ENCODE data around the gene MAP4. TPM values are rescaled to one million over a fixed set of nuclear protein-coding genes. Genes with fewer than 3 reads are reported as not detected.
"Not testable (repeated sequence)": the region's sequence is repeated elsewhere in the genome, so short reads cannot be mapped to it uniquely, and the experiment has no call there.

Gene MAP4
- total RNA-seq, 1 donor from 2014 or later = 191 TPM

GRCh38 chr3:48013288-48013980, 2.8 kb downstream of the MAP4 start:
- Histone ChIP-seq H3K27ac (no peak overlapping the region), H3K9me3 (no peaks in the 10 kb centered on the region), H3K4me3 (no peak overlapping the region), H3K4me1 (peaks cover 34% of the 10 kb centered on the region), H3K27me3 (no peaks in the 10 kb centered on the region), H3K36me3 (no peaks in the 10 kb centered on the region)
- TF ChIP-seq CTCF (IDR thresholded peaks at IDR 0.05) = no peak
- intact Hi-C loops (cut with DNase I) = no loop called here
- ATAC-seq = peak; percentile 80
- DNase-seq = no peak

- no peak for ATAC-seq
- no peak overlapping the region for H3K27ac ChIP-seq
- DNase-seq = no peak
- no peak for TF ChIP-seq CTCF (IDR thresholded peaks at IDR 0.05)
- H3K4me3 ChIP-seq = no peak overlapping the region
- no peaks in the 10 kb centered on the region for H3K9me3 ChIP-seq
- H3K4me1 ChIP-seq = peaks cover 34% of the 10 kb centered on the region
- H3K36me3 ChIP-seq = no peaks in the 10 kb centered on the region
- H3K27me3 ChIP-seq = no peaks in the 10 kb centered on the region
- intact Hi-C loops (cut with DNase I) = no loop called here
These were observed 3.6 kb downstream of the MAP4 start for GRCh38 chr3:48012659-48013058.

DNA sequence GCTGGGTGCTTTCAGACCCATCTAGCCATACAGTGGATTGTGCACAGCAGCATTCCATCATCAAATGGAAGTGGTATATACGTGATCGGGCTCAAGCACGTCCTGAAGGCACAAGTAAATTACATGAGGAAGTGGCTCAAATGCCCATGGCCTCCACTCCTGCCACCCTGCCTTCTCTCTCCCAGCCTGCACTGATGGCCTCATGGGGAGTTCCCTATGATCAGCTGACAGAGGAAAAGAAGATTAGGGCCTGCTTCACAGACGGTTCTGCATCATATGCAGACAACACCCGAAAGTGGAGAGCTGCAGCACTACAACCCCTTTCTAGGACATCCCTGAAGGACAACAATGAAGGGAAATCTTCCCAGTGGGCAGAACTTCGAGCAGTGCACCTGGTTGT, 8.2 kb downstream of the MAP4 start:
- DNase-seq; H3K9me3 ChIP-seq; H3K27me3 ChIP-seq; H3K36me3 ChIP-seq; intact Hi-C loops (cut with DNase I); H3K27ac ChIP-seq; ATAC-seq; H3K4me1 ChIP-seq; H3K4me3 ChIP-seq: not testable (repeated sequence)

- H3K4me3 ChIP-seq; H3K9me3 ChIP-seq; ATAC-seq; DNase-seq; H3K36me3 ChIP-seq; H3K4me1 ChIP-seq; H3K27ac ChIP-seq; H3K27me3 ChIP-seq; intact Hi-C loops (cut with DNase I): not testable (repeated sequence)
These were observed 8.9 kb downstream of the MAP4 start for GRCh38 chr3:48007361-48007760.

DNA sequence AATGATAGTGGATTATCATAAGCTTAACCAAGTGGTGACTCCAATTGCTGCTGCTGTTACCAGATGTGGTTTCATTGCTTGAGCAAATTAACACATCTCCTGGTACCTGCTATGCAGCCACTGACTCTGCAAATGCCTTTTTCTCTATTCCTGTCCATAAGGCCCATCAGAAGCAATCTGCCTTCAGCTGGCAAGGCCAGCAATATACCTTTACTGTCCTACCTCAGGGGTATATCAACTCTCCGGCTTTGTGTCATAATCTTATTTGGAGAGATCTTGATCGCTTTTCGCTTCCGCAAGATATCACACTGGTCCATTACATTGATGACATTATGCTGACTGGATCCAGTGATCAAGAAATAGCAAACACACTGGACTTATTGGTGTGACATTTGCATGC, 9.4 kb downstream of the MAP4 start:
- H3K27ac ChIP-seq; H3K27me3 ChIP-seq; ATAC-seq; H3K9me3 ChIP-seq; H3K4me3 ChIP-seq; H3K4me1 ChIP-seq; H3K36me3 ChIP-seq; DNase-seq; intact Hi-C loops (cut with DNase I): not testable (repeated sequence)

DNA sequence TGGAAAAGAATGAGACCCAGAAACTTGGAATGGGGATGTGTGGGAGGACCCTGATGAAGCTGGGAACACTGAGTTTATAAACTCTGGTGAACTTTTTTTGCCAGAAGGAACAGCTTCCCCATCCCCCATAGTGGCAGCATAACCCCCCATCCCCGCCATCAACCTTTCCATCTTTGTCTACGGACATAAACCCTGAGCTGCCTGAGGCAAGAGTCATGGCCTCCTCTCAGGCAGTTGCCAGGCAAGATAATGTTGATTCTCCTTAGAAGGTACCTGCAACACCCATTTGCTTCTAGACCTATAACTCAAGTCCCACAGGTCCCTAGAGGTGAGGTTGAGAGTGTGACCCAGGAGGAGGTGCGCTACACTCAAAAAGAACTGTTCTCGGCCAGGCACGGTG, 11.5 kb downstream of the MAP4 start:
- H3K36me3 ChIP-seq = no peaks in the 10 kb centered on the region
- DNase-seq = no peak
- no peaks in the 10 kb centered on the region for H3K27me3 ChIP-seq
- intact Hi-C loops (cut with DNase I) = no loop called here
- H3K9me3 ChIP-seq = no peaks in the 10 kb centered on the region
- H3K4me3 ChIP-seq = no peak overlapping the region
- H3K27ac ChIP-seq = no peak overlapping the region
- TF ChIP-seq CTCF (IDR thresholded peaks at IDR 0.05) = no peak
- no peaks in the 10 kb centered on the region for H3K4me1 ChIP-seq
- no peak for ATAC-seq

- intact Hi-C loops (cut with DNase I) = no loop called here
- no peak overlapping the region for H3K27ac ChIP-seq
- H3K36me3 ChIP-seq = peaks cover 10% of the 10 kb centered on the region
- H3K4me1 ChIP-seq = no peaks in the 10 kb centered on the region
- no peaks in the 10 kb centered on the region for H3K9me3 ChIP-seq
- DNase-seq (no peak), ATAC-seq (no peak)
- no peak for TF ChIP-seq CTCF (IDR thresholded peaks at IDR 0.05)
- no peak overlapping the region for H3K4me3 ChIP-seq
- H3K27me3 ChIP-seq = no peaks in the 10 kb centered on the region
These were observed 13.4 kb downstream of the MAP4 start for GRCh38 chr3:48002787-48003186.

Measured in upper lobe of right lung (tissue), 1 donor.